ENCODE measurements around the gene ZNF77.
"Not testable (repeated sequence)": the region's sequence is repeated elsewhere in the genome, so short reads cannot be mapped to it uniquely, and the experiment has no call there.

The ZNF77 gene

DNA sequence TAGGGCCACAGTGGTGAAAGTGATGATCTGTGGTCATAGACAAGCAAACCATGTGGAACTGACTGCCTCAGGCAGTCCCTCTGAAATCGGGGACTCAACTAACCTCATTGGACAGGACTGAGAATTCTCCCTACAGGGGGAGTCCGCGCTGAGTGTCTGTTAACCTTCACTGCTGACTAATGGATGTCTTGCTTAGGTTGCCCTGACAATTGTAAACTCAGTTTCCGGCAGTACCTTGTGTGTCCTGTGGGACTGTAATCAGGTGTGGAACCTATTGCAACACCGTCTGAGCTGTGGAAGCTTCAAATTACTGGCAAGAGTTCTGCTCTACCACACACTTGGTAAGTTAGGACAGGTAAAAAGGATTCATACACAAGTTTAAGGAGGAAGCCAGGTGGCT is 21.8 kb downstream of the ZNF77 start:
- peak; percentile 35 for DNase-seq (ENCODE audit: low spot score)
- no peak overlapping the region for H3K4me3 ChIP-seq
- no peak overlapping the region for H3K27ac ChIP-seq
- TF ChIP-seq, protein P1, sequence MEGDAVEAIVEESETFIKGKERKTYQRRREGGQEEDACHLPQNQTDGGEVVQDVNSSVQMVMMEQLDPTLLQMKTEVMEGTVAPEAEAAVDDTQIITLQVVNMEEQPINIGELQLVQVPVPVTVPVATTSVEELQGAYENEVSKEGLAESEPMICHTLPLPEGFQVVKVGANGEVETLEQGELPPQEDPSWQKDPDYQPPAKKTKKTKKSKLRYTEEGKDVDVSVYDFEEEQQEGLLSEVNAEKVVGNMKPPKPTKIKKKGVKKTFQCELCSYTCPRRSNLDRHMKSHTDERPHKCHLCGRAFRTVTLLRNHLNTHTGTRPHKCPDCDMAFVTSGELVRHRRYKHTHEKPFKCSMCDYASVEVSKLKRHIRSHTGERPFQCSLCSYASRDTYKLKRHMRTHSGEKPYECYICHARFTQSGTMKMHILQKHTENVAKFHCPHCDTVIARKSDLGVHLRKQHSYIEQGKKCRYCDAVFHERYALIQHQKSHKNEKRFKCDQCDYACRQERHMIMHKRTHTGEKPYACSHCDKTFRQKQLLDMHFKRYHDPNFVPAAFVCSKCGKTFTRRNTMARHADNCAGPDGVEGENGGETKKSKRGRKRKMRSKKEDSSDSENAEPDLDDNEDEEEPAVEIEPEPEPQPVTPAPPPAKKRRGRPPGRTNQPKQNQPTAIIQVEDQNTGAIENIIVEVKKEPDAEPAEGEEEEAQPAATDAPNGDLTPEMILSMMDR (IDR thresholded peaks at IDR 0.05), result no peak

DNA sequence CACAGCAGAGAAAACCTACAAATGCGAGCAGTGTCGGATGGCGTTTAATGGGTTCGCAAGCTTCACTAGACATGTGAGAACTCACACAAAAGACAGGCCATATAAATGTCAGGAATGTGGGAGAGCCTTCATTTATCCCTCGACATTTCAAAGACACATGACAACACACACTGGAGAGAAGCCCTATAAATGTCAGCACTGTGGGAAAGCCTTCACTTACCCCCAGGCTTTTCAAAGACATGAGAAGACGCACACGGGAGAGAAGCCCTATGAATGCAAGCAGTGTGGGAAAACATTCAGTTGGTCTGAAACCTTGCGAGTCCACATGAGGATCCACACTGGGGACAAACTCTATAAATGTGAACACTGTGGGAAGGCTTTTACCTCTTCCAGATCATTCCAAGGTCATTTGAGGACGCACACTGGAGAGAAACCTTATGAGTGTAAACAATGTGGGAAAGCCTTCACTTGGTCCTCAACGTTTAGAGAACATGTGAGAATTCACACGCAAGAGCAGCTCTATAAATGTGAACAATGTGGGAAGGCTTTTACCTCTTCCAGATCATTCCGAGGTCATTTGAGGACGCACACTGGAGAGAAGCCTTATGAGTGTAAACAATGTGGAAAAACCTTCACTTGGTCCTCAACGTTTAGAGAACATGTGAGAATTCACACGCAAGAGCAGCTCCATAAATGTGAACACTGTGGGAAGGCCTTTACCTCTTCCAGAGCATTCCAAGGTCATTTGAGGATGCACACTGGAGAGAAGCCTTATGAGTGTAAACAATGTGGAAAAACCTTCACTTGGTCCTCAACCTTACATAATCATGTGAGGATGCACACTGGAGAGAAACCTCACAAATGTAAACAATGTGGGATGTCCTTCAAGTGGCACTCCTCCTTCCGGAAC is 27.2 kb downstream of the ZNF77 start:
- TF ChIP-seq, protein P1 (IDR thresholded peaks at IDR 0.05), result no peak
- peak; percentile 9 for DNase-seq (ENCODE audit: low spot score)
- Histone ChIP-seq H3K4me3 (no peak overlapping the region), H3K27ac (no peak overlapping the region)

DNA sequence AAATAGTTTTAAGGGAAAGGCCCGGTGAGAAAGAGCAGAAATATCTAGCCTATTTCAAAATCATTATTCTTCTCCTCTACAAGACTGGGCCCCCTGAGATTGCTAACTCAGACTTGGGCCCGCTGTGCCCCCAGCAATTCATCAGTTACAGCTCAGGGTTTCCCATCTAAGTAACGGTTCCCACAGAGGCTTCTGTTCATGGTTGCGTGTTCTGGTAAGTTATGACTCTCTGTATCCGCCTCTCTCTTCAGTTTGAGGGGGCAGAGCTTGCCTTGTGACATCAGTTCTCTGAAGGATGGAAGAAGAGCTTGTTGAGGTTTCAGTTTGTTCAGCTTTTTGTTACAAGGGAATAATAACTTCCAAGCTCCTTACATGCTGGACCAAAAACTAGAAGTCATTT is 32.5 kb downstream of the ZNF77 start:
- DNase-seq (ENCODE audit: low spot score), result no peak
- TF ChIP-seq, protein P1 (IDR thresholded peaks at IDR 0.05), result no peak
- Histone ChIP-seq H3K4me3 (no peak overlapping the region), H3K27ac (no peak overlapping the region)

DNA sequence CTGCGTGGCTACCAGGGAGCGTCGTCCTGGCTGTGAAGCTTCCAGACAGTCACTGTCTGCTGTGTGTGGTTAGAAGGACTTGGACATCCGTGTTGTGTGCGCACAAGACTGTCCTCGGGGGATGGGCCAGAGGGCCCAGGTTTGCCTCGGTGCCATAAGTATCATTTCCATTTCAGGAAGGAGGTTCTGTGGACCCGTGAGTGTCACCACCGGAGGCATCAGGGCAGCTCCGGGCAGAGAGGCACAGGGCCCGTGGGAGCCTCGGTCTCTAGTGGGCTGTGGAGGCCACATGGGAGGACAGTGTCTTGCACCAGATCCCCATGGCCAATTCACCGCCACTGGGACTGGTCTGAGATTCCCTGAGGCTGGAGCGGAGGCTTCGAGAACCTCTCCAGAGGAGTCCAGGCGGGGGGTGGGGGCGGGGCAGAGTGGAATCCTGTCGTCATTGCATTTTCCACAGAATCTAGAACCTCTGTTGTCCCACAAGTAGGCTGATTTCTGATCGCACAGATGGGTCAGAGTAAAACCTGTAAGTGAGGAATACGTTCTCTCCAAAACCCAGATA is 38.1 kb downstream of the ZNF77 start:
- no peak overlapping the region for H3K4me3 ChIP-seq
- H3K27ac ChIP-seq, result no peak overlapping the region
- DNase-seq (ENCODE audit: low spot score), result no peak
- TF ChIP-seq, protein P1 (IDR thresholded peaks at IDR 0.05), result no peak

DNA sequence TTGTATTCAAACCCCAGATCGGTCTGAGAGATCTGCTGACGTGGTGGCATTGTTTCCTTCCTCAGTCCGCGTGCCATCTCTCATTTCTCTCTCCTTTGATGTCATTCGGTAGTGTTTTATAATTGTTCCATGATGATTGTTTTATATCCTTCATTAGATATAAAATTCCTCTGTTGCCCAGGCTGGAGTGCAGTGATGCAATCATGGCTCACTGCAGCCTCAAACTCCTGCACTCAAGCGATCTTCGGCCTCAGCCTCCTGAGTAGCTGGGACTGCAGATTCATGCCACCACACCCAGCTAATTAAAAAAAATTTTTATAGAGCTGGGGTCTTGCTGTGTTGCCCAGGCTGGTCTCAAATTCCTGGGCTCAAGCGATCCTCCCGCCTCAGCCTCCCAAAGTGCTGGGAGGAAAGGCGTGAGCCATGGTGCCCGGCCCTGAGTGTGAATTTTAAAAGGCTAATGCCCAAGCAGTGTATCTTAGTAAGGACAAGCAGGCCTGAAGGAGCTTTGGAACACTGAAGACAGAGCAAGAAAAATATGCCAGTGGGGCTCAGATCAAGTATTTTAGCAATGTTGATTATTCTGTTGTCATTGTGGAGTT is 38.8 kb downstream of the ZNF77 start:
- TF ChIP-seq, protein P1 (IDR thresholded peaks at IDR 0.05), result no peak
- Histone ChIP-seq H3K27ac (no peak overlapping the region), H3K4me3 (no peak overlapping the region)
- no peak for DNase-seq (ENCODE audit: low spot score)

DNA sequence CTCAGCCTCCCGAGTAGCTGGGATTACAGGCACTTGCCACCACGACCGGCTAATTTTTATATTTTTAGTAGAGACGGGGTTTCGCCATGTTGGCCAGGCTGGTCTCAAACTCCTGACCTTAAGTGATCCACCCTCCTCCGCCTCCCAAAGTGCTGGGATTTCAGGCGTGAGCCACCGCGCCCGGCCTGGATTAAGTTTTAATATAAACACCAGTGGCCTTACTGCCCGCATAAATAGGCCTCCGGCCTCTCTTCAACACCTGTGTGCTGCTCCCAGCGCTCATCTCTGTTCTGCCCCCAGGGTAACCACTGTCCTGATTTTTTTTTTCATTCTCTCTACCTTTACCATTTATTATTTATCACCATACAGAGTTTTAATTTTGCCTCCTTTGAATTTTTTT is 41.4 kb downstream of the ZNF77 start:
- H3K27ac ChIP-seq; DNase-seq (ENCODE audit: low spot score); H3K4me3 ChIP-seq: not testable (repeated sequence)

DNA sequence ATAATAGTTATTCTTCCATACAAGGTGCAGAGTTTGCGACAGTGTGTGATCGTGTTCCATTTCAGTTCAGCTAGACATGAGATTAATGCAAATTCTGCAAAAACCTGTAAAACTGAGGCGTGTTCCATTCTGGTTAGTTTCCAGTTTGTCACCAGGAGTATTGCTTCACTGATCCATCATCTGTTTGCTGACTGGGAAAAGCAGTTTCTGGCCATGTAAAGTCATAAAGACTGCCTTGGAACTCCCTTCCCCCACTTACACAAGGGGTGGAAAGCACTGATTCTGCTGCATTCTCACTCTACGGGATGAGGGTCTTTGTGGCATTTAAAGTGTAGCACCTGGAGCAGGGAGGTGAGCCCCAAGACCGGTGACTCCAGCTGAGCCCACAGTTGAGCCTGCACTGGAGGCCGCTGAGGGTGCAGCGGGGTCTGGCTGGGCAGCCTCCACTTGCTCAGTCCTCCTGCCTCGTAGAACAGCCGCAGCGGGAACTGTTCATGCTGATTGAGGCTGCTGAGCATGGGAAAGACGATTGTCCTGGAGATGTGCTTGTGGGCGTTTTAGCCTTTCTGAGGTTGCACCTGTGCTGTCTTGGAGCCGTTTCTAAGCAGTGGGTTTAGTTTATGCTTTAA is 42.1 kb downstream of the ZNF77 start:
- no peak for DNase-seq (ENCODE audit: low spot score)
- TF ChIP-seq, protein P1 (IDR thresholded peaks at IDR 0.05), result no peak
- Histone ChIP-seq H3K4me3 (no peak overlapping the region), H3K27ac (no peak overlapping the region)
